ENCODE data around the gene BAAT. TPM values are rescaled to one million over a fixed set of nuclear protein-coding genes. Genes with fewer than 3 reads are reported as not detected.

Gene BAAT
- total and polyA plus RNA-seq, 2 of the 13 experiments (the other 11 are each of a cell fraction or from before 2014, with no cell fraction given), result 0.71 to 7.9 TPM

DNA sequence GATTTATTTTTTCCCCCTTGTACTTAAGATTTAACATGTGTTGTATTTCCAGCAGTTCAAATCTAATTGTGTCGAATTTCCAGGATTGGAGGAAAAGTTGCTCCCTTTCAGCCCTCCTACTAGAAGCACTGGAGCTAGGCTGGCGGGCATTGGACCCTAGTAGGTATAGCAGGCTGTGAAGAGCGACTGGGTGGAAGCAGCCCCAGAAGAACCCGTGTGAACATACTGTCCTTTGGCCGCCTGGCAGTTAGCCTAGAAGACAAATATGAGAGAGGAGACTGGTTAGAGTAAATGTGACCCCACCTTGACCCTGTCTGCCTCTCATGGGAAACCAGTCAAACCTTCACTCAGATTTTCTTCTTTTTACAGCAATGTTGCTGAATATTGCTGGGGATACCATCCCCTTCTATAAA lies 36.9 kb upstream of the BAAT start (continued):
- TF ChIP-seq, protein P1, sequence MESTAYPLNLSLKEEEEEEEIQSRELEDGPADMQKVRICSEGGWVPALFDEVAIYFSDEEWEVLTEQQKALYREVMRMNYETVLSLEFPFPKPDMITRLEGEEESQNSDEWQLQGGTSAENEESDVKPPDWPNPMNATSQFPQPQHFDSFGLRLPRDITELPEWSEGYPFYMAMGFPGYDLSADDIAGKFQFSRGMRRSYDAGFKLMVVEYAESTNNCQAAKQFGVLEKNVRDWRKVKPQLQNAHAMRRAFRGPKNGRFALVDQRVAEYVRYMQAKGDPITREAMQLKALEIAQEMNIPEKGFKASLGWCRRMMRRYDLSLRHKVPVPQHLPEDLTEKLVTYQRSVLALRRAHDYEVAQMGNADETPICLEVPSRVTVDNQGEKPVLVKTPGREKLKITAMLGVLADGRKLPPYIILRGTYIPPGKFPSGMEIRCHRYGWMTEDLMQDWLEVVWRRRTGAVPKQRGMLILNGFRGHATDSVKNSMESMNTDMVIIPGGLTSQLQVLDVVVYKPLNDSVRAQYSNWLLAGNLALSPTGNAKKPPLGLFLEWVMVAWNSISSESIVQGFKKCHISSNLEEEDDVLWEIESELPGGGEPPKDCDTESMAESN (CRISPR knock-in tag; conservative IDR thresholded peaks at IDR 0.05), result 0 out of 2 replicates have a peak, but pooled peaks have one; percentile 33
- TF ChIP-seq, protein P2, sequence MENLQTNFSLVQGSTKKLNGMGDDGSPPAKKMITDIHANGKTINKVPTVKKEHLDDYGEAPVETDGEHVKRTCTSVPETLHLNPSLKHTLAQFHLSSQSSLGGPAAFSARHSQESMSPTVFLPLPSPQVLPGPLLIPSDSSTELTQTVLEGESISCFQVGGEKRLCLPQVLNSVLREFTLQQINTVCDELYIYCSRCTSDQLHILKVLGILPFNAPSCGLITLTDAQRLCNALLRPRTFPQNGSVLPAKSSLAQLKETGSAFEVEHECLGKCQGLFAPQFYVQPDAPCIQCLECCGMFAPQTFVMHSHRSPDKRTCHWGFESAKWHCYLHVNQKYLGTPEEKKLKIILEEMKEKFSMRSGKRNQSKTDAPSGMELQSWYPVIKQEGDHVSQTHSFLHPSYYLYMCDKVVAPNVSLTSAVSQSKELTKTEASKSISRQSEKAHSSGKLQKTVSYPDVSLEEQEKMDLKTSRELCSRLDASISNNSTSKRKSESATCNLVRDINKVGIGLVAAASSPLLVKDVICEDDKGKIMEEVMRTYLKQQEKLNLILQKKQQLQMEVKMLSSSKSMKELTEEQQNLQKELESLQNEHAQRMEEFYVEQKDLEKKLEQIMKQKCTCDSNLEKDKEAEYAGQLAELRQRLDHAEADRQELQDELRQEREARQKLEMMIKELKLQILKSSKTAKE (CRISPR knock-in tag; IDR thresholded peaks at IDR 0.05; ENCODE audit: borderline replicate concordance), result peak; percentile 98
- TF ChIP-seq MEIS2 (CRISPR knock-in tag; IDR thresholded peaks at IDR 0.05) (peak; percentile 70; the same call in 1 of the 2 replicates), ZSCAN20 (CRISPR knock-in tag; IDR thresholded peaks at IDR 0.05; ENCODE audit: borderline replicate concordance) (0 out of 2 replicates have a peak, but pooled peaks have one; percentile 29), ZNF331 (CRISPR knock-in tag; IDR thresholded peaks at IDR 0.05) (peak; percentile 85), ZNF549 (CRISPR knock-in tag; IDR thresholded peaks at IDR 0.05) (no peak), NFYC (CRISPR knock-in tag; IDR thresholded peaks at IDR 0.05) (no peak), HNRNPK (IDR thresholded peaks at IDR 0.05; ENCODE audit: low read depth, low read length, poor library complexity, severe bottlenecking) (no peak), RXRA (CRISPR knock-in tag; IDR thresholded peaks at IDR 0.05) (peak; percentile 99; the same call in 1 of the 2 replicates), HNRNPH1 (optimal IDR thresholded peaks at IDR 0.05; ENCODE audit: low read depth, low read length) (no peak), HHEX (CRISPR knock-in tag; IDR thresholded peaks at IDR 0.05) (no peak), HDAC2 (CRISPR knock-in tag; IDR thresholded peaks at IDR 0.05) (peak; percentile 90), ZNF136 (CRISPR knock-in tag; IDR thresholded peaks at IDR 0.05; ENCODE audit: low read depth) (peak; percentile 96; the same call in 1 of the 2 replicates), FOXA1 (IDR thresholded peaks at IDR 0.05) (no peak), FOXA1 (CRISPR knock-in tag; IDR thresholded peaks at IDR 0.05) (peak; percentile 86), ELF4 (CRISPR knock-in tag; IDR thresholded peaks at IDR 0.05; ENCODE audit: borderline replicate concordance) (no peak), ZNF232 (CRISPR knock-in tag; IDR thresholded peaks at IDR 0.05; ENCODE audit: borderline replicate concordance) (peak; percentile 60; the same call in 1 of the 2 replicates), TBL1XR1 (IDR thresholded peaks at IDR 0.05; ENCODE audit: borderline replicate concordance, low read length, partially characterized antibody) (peak; percentile 96), TP53 (CRISPR knock-in tag; conservative IDR thresholded peaks at IDR 0.05) (no peak)
- TF ChIP-seq, protein P3, sequence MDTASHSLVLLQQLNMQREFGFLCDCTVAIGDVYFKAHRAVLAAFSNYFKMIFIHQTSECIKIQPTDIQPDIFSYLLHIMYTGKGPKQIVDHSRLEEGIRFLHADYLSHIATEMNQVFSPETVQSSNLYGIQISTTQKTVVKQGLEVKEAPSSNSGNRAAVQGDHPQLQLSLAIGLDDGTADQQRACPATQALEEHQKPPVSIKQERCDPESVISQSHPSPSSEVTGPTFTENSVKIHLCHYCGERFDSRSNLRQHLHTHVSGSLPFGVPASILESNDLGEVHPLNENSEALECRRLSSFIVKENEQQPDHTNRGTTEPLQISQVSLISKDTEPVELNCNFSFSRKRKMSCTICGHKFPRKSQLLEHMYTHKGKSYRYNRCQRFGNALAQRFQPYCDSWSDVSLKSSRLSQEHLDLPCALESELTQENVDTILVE (CRISPR knock-in tag; IDR thresholded peaks at IDR 0.05), result peak; percentile 64; the same call in 1 of the 2 replicates
- TF ChIP-seq, protein P4, sequence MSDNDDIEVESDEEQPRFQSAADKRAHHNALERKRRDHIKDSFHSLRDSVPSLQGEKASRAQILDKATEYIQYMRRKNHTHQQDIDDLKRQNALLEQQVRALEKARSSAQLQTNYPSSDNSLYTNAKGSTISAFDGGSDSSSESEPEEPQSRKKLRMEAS (IDR thresholded peaks at IDR 0.05), result peak; percentile 50
- TF ChIP-seq, protein P5, sequence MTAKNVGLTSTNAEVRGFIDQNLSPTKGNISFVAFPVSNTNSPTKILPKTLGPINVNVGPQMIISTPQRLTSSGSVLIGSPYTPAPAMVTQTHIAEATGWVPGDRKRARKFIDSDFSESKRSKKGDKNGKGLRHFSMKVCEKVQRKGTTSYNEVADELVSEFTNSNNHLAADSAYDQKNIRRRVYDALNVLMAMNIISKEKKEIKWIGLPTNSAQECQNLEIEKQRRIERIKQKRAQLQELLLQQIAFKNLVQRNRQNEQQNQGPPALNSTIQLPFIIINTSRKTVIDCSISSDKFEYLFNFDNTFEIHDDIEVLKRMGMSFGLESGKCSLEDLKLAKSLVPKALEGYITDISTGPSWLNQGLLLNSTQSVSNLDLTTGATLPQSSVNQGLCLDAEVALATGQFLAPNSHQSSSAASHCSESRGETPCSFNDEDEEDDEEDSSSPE (CRISPR knock-in tag; IDR thresholded peaks at IDR 0.05), result peak; percentile 55
- TF ChIP-seq, protein P6, sequence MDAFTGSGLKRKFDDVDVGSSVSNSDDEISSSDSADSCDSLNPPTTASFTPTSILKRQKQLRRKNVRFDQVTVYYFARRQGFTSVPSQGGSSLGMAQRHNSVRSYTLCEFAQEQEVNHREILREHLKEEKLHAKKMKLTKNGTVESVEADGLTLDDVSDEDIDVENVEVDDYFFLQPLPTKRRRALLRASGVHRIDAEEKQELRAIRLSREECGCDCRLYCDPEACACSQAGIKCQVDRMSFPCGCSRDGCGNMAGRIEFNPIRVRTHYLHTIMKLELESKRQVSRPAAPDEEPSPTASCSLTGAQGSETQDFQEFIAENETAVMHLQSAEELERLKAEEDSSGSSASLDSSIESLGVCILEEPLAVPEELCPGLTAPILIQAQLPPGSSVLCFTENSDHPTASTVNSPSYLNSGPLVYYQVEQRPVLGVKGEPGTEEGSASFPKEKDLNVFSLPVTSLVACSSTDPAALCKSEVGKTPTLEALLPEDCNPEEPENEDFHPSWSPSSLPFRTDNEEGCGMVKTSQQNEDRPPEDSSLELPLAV (CRISPR knock-in tag; conservative IDR thresholded peaks at IDR 0.05; ENCODE audit: low read depth), result no peak

Data from HepG2 (cell line).